ENCODE results near the gene CNTNAP2.

- TF ChIP-seq CTCF (IDR thresholded peaks at IDR 0.05) (no peak), POLR2A (IDR thresholded peaks at IDR 0.05) (no peak), POLR2AphosphoS5 (IDR thresholded peaks at IDR 0.05; ENCODE audit: insufficient read depth in 1 of 2, low read depth in 1 of 2) (no peak)
Observed at GRCh38 chr7:147731311-147731710, 1614.7 kb downstream of the CNTNAP2 start.
